HL-60 (cell line): ENCODE data around the gene IGBP1.

ENCODE experiments used
- CTCF ChIP-seq: IDR thresholded peaks from one replicate; pipeline ENCODE4 v1.5.1; 2011; ENCODE audit warnings: low read length, control low read depth, inconsistent platforms; ENCODE audit not compliant: insufficient read depth
- GABPA ChIP-seq: IDR thresholded peaks from 2 replicates; pipeline ENCODE4 v1.6.1; 2012; ENCODE audit warnings: low read depth
- POLR2AphosphoS5 ChIP-seq: IDR thresholded peaks from 2 replicates; pipeline ENCODE4 v1.6.1; 2012; ENCODE audit warnings: low read depth
- REST ChIP-seq: IDR thresholded peaks from 2 replicates; pipeline ENCODE4 v1.6.1; 2012; ENCODE audit warnings: low read depth; ENCODE audit not compliant: insufficient replicate concordance

DNA sequence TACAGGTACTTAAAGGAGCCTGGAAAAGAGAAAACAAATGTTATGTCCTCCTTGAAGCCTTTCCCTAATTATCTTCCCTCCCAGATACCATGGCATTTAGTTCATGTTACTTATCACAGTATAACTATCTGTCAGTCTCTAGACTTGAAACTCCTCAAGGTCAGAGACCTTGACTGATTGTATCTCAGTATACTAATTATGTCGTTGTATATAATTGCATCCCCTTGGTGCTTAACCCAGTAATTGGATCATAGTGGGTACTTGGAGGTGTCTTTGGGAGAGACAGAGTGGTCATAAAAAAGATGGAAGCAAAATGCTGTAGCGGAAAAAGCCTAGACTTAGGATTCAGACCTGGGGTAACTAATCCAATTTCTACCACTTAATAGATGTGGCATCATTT is 8.1 kb downstream of the IGBP1 start:
- no peak for TF ChIP-seq CTCF
- no peak for TF ChIP-seq GABPA
- TF ChIP-seq POLR2AphosphoS5, result no peak
- no peak for TF ChIP-seq REST
